PC-3 (cell line): Measurements from ENCODE around the gene RETREG1. TPM values are rescaled to one million over a fixed set of nuclear protein-coding genes. Genes with fewer than 3 reads are reported as not detected.

ENCODE experiments used
- ATAC-seq: fragments of 200-7000 bp; cut with Tn5 transposase; 2 replicates; pipeline ENCODE4 v1.9.1; 2020; ENCODE audit warnings: mild to moderate bottlenecking, moderate library complexity
- BruUV-seq: library from RNA; stranded (reverse); fragments of 400-500 nt; replicated peaks from 2 replicates; lab custom pipeline; 2021; lab: Mats Ljungman, UMichigan
- CTCF ChIA-PET: fragments of 300-600 bp; sonication (Branson Sonifier 250); formaldehyde crosslinking; loops from one replicate; lab custom pipeline; 2022; ENCODE audit warnings: antibody characterized with exemption; lab: Charles Lee
- POLR2A ChIA-PET: fragments of 300-600 bp; sonication (Branson Sonifier 250); formaldehyde crosslinking; loops from one replicate; lab custom pipeline; 2022; ENCODE audit warnings: antibody characterized with exemption; ENCODE audit not compliant: unreplicated experiment; lab: Charles Lee
- DNase-seq: peaks from one replicate; pipeline ENCODE4 v3.0.0-alpha.2; 2015
- H2AFZ ChIP-seq: fragments of 300-600 bp; sonication (generic); 2 replicates; pipeline ENCODE4 v1.6.0; 2016; ENCODE audit warnings: antibody characterized with exemption, low read length
- H3F3A ChIP-seq: fragments of 300-600 bp; sonication (generic); one replicate; pipeline ENCODE4 v1.6.0; 2017; ENCODE audit warnings: antibody characterized with exemption, low read length, control low read depth, mild to moderate bottlenecking; ENCODE audit not compliant: unreplicated experiment
- H3K27ac ChIP-seq: fragments of 300-600 bp; sonication (generic); 2 replicates; pipeline ENCODE4 v1.5.1; 2016; ENCODE audit warnings: mild to moderate bottlenecking, low read length
- H3K27me3 ChIP-seq: fragments of 300-600 bp; sonication (generic); 2 replicates; pipeline ENCODE4 v1.6.1; 2016; ENCODE audit warnings: low read length, mixed read lengths
- H3K36me3 ChIP-seq: fragments of 300-600 bp; sonication (generic); 2 replicates; pipeline ENCODE4 v1.6.1; 2016; ENCODE audit warnings: low read depth, mixed run types, low read length, mixed read lengths
- H3K4me1 ChIP-seq: fragments of 300-600 bp; sonication (generic); 2 replicates; pipeline ENCODE4 v1.5.1; 2016; ENCODE audit warnings: low read length; ENCODE audit not compliant: insufficient read depth
- H3K4me2 ChIP-seq: fragments of 300-600 bp; sonication (generic); 2 replicates; pipeline ENCODE4 v1.6.0; 2016; ENCODE audit warnings: low read length
- H3K4me3 ChIP-seq: fragments of 300-600 bp; sonication (generic); 2 replicates; pipeline ENCODE4 v1.5.1; 2016; ENCODE audit warnings: mild to moderate bottlenecking, low read length, mixed read lengths
- H3K79me2 ChIP-seq: fragments of 300-600 bp; sonication (generic); 2 replicates; pipeline ENCODE4 v1.6.1; 2017; ENCODE audit warnings: low read length, mixed read lengths
- H3K9ac ChIP-seq: fragments of 300-600 bp; sonication (generic); 2 replicates; pipeline ENCODE4 v1.6.0; 2016; ENCODE audit warnings: mild to moderate bottlenecking, low read length
- H3K9me2 ChIP-seq: fragments of 300-600 bp; sonication (generic); replicated peaks from 2 replicates; pipeline ENCODE4 v1.6.1; 2016; ENCODE audit warnings: mixed run types, low read length, mixed read lengths
- H3K9me3 ChIP-seq: fragments of 300-600 bp; sonication (generic); 2 replicates; pipeline ENCODE4 v1.6.1; 2016; ENCODE audit warnings: low read length, mixed read lengths
- H4K20me1 ChIP-seq: fragments of 300-600 bp; sonication (generic); 2 replicates; pipeline ENCODE4 v1.6.1; 2016; ENCODE audit warnings: low read length, mixed read lengths
- CTCF ChIP-seq: fragments of 300-600 bp; sonication (generic); conservative IDR thresholded peaks from 2 replicates; pipeline ENCODE4 v1.5.1; 2017; ENCODE audit warnings: antibody characterized with exemption, low read depth, mild to moderate bottlenecking, low read length
- EZH2 ChIP-seq: fragments of 300-600 bp; sonication (generic); IDR thresholded peaks from one replicate; pipeline ENCODE4 v1.6.1; 2017; ENCODE audit warnings: antibody characterized with exemption, mild to moderate bottlenecking, low read length; ENCODE audit not compliant: unreplicated experiment
- EZH2phosphoT487 ChIP-seq: fragments of 300-600 bp; sonication (generic); IDR thresholded peaks from 2 replicates; pipeline ENCODE4 v1.6.1; 2018; ENCODE audit warnings: mild to moderate bottlenecking, antibody characterized with exemption, low read length, borderline replicate concordance
- intact Hi-C: fragments of 100-400 bp; cut with micrococcal nuclease; formaldehyde crosslinking; loops from 2 replicates; pipeline ENCODE4 v1.9.0; 2023
- total RNA-seq: library from RNA; depleted of rRNA; stranded (reverse); fragments of >200 nt; gene quantifications from 2 replicates; pipeline ENCODE4 v1.2.3, GENCODE V29; 2014

Gene RETREG1
- total RNA-seq, 1 experiment from 2014 or later: 1.7 TPM

GRCh38 chr5:16644301-16644889 lies 27.6 kb upstream of the RETREG1 start:
- ATAC-seq (no peak), DNase-seq (no peak)
- TF ChIP-seq EZH2phosphoT487: no peak
- TF ChIP-seq CTCF: no peak
- TF ChIP-seq EZH2: no peak
- H3K4me3 ChIP-seq: no peak overlapping the region
- peaks cover 52% of the 10 kb centered on the region for H3K27me3 ChIP-seq
- no peaks in the 10 kb centered on the region for H3K36me3 ChIP-seq
- CTCF ChIA-PET: no interaction called here
- no peak overlapping the region for H3K27ac ChIP-seq
- no peak overlapping the region for H3K9ac ChIP-seq
- no peaks in the 10 kb centered on the region for H3F3A ChIP-seq
- H3K79me2 ChIP-seq: no peaks in the 10 kb centered on the region
- BruUV-seq: no TSS peak
- no peak overlapping the region for H3K4me2 ChIP-seq
- H2AFZ ChIP-seq: no peak overlapping the region
- H3K9me3 ChIP-seq: no peaks in the 10 kb centered on the region
- H3K4me1 ChIP-seq: no peaks in the 10 kb centered on the region
- no peaks in the 10 kb centered on the region for H4K20me1 ChIP-seq
- intact Hi-C loops: no loop called here
- no peaks in the 10 kb centered on the region for H3K9me2 ChIP-seq
- POLR2A ChIA-PET: no interaction called here

DNA sequence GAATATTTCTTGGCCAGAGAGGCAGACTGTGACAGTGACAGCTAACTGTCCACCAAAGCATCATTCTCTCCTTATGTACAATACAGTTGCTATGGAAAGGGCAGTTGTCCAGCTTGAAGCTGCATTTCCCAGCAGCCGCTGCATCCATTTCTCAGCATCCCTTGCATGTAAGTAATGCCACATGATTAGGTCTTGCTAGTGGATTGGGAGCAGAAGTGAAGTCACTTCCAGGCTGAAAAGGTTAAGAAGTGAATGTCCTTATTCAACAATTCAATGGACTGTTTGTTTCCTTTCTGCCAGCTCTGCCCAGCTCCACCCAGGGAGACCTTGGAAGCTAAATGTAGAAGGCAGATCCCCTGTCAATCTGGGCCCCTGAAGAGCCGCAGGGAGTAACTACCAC lies 26.1 kb upstream of the RETREG1 start:
- ChIA-PET CTCF (no interaction called here), POLR2A (no interaction called here)
- Histone ChIP-seq H3K9me2 (no peaks in the 10 kb centered on the region), H2AFZ (no peak overlapping the region), H3K27ac (no peak overlapping the region), H3K9ac (no peak overlapping the region), H3K36me3 (no peaks in the 10 kb centered on the region), H3K79me2 (no peaks in the 10 kb centered on the region), H4K20me1 (no peaks in the 10 kb centered on the region), H3K4me2 (no peak overlapping the region), H3K9me3 (no peaks in the 10 kb centered on the region), H3K4me3 (no peak overlapping the region), H3K4me1 (no peaks in the 10 kb centered on the region), H3F3A (no peaks in the 10 kb centered on the region), H3K27me3 (peaks cover 65% of the 10 kb centered on the region)
- ATAC-seq (no peak), DNase-seq (no peak)
- intact Hi-C loops: no loop called here
- TF ChIP-seq EZH2phosphoT487: no peak
- TF ChIP-seq CTCF: no peak
- TF ChIP-seq EZH2: no peak
- BruUV-seq: no TSS peak

DNA sequence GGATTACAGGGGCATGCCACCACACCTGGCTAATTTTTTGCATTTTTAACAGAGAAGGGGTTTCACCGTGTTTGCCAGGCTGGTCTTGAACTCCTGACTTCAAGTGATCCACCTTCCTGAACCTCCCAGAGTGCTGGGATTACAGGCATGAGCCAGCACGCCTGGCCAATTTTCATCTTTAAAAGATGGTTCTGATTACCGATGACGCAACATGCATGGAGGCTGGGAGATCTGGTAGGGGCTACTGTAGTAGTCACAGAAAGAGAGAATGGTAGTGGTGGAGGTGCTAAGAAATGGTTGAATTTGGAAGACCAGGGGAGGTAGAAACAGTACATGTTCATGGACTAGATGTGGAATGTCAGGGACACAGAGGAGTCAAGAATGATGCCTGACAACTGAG lies 22.4 kb upstream of the RETREG1 start:
- Histone ChIP-seq H3K4me3 (no peak overlapping the region), H3K27me3 (peaks cover 66% of the 10 kb centered on the region), H3K4me2 (no peak overlapping the region), H3K9me3 (no peaks in the 10 kb centered on the region), H3K4me1 (no peaks in the 10 kb centered on the region), H3K79me2 (no peaks in the 10 kb centered on the region), H3K9me2 (no peaks in the 10 kb centered on the region), H3F3A (no peaks in the 10 kb centered on the region), H2AFZ (no peak overlapping the region), H3K27ac (no peak overlapping the region), H4K20me1 (no peaks in the 10 kb centered on the region), H3K36me3 (no peaks in the 10 kb centered on the region), H3K9ac (no peak overlapping the region)
- intact Hi-C loops: no loop called here
- TF ChIP-seq CTCF (no peak), EZH2phosphoT487 (no peak)
- ATAC-seq (no peak), DNase-seq (no peak)
- POLR2A ChIA-PET: no interaction called here
- CTCF ChIA-PET: no interaction called here
- no TSS peak for BruUV-seq
